GM19455 (cell line): ENCODE results near the gene C17orf58.
"Not testable (repeated sequence)": the region's sequence is repeated elsewhere in the genome, so short reads cannot be mapped to it uniquely, and the experiment has no call there.

Experiments used
- ATAC-seq: cut with Tn5 transposase; IDR thresholded peaks from one replicate; pipeline ENCODE4 v1.9.1; 2021; ENCODE audit not compliant: unreplicated experiment

The C17orf58 gene

DNA sequence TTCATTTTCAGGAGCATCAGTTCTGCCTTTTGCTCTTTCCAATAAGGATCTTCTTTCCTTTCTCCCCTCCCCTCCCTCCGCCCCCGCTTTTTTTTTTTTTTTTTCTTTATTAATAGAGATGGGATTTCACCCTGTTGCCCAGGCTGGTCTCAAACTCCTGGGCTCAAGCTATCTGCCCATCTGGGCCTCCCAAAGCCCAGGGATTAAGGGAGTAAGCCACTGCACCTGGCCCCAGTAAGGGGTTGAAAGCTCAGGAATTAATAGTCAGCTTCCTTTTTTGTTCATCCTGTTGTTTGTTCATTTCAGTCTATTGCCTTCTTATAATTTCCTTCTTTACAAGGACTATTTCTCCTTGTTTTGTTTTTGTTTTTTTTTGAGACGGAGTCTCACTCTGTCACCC lies 7.9 kb upstream of the C17orf58 start:
- ATAC-seq = no peak

DNA sequence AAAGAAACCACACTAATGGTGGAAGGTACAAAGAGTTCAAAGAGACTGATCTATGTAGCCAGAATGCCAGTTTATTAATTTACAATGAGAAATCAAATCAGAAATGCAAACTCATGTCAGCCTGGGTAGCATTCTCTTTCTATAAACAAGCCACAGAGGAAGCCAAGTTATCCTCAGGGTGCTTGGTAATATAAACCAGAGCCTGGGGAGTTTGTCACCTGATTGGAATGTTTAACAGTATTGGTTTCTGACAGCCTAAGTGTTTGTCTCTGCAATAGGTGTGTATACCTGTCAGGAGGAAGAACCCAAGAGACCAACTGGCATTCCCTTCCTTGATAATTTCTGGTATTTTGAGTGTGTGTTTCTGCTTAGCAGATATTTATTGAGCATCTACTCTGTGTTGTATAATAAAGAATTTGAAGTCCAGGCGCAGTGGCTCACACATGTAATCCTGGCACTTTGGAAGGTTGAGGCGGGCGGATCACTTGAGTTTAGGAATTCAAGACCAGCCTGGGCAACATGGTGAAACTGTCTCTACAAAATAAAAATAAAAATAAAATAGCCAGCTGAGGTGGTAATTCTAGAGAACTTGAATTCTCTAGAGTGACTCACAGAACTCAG lies 3.1 kb upstream of the C17orf58 start:
- no peak for ATAC-seq

DNA sequence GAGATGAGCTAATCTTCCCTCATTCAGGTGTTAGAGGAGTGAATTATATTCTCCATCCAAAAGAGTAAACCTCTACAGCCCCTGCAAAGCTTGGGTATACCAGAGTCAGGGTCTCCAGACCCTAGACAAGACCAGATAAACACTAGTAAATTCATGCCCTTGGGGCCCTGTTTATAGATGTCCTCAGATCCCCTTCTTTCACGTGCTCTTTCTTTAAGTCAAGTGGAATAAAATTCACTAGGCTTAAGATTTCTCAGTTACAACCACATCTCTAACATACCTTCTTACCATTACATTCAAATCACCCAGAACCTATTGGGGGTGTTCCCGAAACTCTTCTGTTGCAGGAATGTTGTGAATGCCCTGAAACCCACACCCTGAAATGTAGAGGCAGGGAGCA lies 2.2 kb upstream of the C17orf58 start:
- ATAC-seq = no peak

DNA sequence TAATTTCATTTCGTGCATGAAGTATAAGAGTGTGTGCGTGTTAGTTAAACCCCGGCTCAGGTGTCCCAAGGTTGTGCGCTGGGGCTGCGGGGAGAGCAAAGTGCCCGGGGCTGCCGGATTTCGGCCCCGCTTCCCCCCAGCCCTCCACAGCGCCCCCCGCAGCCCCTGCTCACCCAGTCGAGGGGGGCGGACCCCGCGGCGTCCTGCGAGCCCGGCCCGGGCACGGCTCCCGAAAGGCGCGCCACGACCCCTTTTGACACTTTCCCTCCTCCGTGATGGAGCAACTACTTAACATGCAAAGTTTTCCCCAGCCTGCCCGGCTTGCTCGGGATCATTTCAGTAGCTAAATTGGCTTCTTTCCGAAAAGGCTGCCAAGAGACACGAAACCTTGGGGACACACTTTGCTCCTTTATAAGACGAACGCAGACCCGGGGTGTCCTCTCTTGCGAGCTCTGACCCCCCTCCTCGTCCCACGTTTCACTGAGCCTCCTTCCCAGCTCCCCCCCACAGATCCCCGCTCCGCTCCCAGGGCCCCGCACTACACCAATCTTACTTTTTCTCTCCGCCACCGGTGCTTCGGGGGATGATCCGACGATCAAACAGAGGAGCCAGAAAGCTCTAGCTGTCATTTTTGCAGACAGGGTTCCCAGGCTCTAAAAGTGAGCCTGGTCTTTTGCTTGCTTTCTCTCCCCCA lies 552 bp downstream of the C17orf58 start:
- ATAC-seq = no peak

DNA sequence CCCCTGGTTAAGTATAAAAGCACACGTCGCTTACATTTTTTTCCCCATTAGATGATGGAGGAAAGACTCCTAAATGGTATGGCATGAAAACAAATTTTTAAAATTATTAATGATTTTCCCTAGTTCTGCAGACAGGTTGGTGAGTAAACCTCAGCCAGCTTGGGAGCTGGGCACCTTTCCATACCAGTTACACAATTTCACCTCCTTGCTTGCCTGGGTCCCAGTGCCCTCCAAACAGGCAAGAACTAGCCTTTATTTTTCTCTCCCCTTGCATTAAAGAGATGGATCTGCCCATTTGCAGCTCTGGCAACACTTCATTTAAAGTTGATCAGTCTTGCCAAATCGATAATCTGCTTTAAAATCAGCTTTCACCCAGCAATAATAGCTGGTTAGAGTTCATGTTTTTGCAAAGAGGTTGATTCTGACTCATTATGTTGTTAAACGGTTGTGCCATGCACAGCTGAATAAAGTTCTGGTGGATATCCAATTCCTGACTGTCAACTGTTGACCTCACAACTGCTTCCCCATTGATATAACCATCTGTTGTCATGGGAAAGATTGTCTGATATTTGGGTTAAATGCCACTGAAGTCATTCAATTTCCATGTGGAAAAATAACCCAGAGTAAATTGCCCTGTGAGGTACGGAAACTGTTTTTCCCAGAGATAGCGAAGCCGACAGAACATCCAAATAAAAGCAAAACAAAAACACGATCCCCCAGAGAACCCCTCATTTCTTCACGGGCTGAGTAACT lies 1.3 kb downstream of the C17orf58 start:
- ATAC-seq = no peak

DNA sequence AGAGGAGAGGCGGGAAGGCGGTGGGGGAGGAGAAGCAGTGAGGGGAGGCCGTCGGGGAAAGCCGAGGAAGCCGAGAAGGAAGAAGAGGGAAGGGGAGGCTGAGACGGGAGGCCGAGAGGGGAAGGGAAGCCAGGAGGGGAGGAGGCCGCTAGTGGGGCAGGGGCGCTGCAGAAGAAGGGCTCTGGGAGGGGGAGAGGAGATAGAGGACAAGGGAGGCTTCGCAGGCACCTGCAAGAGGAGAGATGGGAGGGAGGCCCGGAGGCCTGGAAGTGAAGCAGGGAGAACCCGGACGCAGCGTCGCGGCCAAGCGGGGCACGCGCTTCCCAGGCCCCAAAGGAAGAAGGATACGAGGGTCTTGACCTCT lies 2.3 kb downstream of the C17orf58 start:
- ATAC-seq = no peak

DNA sequence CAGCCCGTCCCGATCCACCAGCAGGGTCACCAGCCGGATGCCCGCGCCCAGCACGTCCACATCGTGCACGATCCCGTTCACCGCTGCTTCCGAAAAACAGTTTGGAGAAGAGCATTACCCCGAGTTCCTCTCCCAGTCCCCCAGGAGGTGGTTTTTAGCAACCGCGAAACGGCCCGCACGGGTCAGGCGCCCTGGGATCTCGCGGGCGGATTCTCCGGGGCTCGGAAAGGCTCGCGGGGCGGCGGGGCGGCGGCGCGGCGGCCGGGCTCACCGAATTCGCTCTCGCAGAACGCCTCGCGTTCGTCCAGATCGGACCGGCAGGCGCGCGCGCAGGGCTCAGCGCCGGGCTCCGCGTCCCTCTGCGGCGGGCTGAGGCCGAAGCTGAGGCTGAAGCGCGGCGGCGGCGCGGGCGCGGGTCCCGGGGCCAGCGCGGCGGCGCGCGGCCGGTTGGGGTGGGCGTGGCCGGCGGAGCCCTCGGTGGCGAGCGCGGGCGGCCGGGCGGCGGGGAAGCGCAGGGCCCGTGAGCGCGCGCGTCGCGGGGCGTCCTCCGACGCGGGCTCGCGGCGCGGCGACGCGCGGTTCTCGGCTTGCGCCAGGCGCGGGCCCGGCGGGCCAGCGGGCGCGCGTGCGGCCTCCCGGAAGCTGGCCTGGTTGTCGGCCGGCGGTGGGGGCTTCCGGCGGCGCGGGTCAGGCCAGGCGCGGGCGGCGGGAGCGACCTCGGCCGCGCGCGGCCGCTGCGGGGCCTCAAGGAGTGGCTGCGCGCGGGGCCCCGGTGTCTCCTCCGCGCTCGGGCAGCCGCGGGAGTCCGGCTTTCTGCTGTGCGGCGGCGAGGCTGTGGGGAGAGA lies 2.9 kb downstream of the C17orf58 start:
- ATAC-seq = peak; percentile 79

DNA sequence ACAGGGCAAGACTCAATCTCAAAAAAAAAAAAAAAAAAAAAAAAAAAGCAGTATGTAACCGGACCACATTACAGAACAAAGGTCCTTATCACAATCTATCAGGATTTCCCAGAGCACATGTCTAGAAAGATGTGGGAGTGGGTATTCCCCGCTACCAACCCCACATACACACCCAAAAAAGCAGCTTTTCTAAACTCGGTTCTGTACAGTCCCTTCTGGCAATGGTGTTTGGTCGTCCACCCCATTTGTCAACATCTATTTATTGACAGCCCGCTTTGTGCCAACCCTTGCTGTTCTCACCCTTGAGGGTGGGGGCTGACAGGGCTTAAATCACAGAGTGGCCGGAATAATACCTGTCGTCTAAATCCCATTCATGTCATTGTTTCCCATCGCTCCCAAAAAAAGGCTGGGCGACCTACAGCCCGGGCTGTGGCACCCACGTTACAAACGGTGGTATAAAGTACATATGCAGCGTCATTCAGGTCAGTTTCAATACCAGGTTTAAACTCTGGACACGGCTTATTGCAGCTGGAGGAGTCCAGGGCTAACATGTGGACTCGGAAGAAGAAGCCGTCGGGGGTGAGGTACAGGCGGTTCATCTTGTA lies 3.6 kb downstream of the C17orf58 start:
- no peak for ATAC-seq

DNA sequence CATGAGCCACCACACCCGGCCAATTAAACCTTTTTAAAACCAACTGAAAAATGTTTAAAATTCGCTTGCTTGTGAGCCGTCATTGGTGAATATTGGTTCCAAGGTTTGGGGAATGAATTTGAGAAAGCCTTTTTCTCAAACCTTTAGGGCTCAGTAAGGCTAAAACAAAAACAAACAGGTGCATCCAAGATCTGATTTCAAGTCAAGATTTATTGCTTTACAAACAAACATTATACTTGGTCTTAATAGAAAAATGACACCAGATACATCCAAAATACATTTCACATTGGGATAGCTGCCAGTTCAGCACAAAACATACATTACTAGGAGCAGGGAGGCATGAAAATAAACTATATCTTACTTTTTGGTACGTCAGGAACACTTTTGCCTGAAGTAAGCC lies 5.4 kb downstream of the C17orf58 start:
- ATAC-seq = no peak

DNA sequence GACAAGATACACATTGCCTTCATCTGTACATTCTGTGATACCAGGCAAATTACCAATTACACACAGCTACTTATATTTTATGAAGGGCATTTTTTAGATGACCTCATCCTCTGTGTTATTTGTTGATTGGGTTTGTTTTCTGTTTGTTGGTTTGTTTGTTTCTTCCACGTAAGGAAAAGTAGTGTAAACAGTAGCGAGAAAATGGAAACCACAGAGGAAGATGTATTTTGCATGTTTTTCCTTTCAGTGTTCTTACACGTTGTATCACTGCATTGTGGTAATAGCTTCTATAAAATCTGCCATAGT lies 12.9 kb downstream of the C17orf58 start:
- no peak for ATAC-seq

DNA sequence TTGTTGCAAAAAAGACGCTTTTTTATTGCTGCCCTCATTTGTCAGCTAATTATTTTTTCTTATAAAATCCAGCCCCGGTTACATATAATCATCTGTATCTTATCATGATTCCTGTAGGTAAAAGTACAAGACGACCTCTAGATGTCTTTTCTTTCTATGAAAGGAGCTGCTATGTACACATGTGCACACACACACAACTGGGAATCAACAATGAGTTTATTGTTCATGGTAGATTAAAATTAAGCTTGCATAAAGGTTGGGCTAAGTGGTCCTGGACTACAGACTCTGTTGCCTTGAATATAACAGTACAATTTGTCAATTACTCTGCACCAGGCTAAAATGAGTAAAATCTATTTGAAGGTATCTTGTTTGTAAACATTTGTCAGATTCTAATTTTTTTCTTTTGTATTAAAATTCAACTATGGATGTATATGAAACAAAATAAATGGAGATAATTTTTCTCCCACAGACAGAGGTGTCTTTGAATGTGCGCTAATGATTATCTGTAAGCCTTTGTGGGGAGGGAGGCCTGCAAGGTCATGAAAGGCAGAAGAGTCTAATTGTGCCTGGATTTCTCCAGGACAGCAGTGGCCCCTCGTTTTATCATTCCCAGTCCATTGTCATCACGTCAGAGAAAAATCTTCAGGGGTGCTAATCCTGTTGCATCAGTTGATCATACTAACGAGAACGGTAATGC lies 13.4 kb downstream of the C17orf58 start:
- no peak for ATAC-seq

DNA sequence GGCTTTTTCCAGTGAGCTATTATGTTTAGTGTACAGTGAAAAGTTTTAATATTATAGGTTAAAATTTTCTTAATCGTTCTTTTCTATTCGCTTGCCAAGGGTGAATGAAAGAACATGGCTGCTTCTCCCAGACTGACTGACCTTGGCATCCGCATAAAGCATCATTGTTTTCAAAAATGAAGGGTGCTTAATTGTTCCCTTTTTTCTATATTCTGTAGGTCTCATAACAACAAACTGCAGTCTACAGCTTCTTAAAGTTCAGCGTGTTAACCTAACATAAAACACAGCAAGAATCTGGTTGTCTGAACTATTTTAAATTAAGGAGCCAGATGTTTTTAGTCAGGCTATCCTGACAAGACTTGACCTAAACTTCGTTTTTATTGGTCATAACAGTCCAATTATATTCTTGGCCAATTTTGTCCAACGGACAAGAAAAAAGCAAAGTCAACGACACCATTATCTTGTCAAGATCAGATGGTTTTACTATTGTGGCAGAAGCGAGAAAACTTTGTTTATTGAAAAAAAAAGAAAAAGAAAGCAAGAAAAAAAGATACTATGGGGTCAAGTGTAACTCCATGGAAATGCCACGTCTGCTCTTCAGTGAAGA lies 14.1 kb downstream of the C17orf58 start:
- no peak for ATAC-seq

DNA sequence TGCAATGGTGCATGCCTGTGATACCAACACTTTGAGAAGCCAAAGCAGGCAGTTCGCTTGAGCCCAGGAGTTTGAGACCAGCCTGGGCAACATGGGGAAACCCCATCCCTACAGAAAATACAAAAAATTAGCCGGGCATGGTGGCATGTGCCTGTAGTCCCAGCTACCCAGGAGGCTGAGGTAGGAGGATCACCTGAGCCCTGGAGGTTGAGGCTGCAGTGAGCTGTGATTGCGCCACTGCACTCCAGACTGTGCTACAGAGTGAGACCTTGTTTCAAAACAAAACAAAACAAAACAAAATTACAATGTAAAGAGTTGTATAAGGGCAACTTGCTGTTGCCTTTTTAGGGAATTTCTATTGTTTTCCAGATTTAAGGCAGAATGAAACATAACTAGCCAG lies 15.4 kb downstream of the C17orf58 start:
- not testable (repeated sequence) for ATAC-seq

DNA sequence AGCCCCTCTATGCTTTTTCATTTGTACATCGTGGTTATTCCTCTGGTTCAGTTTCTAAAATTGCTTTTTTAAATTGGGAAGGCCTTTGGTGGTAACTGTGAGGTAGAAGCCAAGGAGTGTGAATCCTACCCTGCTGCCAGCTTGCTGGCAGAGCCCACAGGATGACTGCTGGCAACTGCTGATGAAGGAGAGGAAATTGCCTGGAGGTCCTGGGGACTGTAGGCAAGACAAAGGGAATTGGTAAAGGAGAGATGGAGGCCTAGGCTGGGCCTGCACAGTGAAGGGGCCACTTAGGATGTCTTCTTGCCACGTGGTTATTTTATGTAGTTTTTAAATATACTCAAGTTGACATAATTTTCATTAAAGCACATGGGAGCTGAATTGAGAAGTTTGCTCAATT lies 15.8 kb downstream of the C17orf58 start:
- no peak for ATAC-seq

DNA sequence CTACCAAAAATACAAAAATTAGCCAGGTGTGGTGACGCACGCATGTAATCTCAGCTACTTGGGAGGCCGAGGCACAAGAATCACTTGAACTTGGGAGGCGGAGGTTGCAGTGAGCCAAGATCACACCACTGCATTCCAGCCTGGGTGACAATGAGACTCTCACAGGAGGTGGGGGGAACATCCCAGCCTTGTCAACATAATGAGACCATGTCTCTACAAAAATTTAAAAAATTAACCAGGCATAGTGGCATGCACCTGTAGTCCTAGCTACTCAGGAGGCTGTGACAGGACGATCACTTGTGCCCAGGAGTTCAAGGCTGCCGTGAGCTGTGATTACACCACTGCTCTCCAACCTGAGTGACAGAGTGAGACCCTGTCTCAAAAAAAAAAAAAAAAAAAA lies 20.0 kb downstream of the C17orf58 start:
- ATAC-seq = not testable (repeated sequence)

DNA sequence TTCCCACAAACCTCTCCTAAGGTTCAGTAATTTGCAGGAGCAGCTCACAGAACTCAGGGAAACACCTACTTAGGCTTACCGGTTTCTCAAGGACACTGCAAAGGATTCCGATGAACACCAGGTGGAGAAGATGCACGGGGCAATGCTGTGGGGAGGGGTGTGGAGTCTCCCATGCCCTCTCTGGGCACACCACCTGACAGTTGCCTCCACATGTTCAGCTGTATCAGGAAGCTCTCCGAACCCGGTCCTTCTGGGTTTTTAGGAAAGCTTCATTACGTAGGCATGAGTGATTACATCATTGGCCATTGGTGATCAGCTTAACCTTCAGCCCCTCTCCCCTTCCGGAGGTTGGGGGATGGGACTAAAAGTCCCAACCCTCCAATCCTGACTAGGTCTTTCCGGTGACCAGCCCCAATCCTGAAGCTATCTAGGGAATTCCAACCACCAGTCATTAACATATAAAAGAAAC lies 21.6 kb downstream of the C17orf58 start:
- no peak for ATAC-seq

DNA sequence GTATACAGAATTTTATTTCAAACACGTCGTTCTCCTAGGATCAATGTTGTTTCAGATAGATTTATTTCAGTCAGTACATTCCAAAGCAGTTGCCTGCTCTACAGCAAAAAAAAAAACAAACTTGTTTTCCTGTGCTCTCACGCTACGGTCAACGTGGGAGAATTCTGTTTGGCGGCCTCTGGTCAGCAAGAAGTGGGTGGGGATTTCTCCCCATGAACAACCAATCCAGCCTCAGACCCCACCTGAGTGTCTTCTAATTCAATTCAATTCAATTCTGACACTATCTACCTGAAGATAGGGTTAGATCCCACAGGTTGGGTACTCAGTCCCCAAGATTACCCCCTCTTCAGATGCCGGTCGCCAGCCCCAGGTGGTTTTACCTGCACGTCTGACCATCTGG lies 22.1 kb downstream of the C17orf58 start:
- no peak for ATAC-seq

DNA sequence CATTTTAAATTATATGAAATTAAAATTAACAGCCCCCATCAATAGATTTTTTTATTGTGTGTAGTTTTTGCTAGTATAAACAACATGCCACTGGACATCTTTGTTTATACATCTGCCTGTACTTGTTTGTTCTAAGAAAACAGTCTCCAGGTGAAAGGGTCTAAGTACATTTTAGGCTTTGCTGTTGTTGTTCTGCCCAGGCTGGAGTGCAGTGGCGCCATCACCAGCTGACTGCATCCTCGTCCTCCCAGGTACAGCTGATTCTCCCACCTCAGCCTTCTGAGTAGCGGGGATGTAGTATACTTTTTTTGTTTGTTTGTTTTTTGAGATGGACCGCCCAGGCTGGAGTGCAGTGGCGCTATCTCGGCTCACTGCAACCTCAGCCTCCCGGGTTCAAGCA lies 25.5 kb downstream of the C17orf58 start:
- ATAC-seq = no peak

DNA sequence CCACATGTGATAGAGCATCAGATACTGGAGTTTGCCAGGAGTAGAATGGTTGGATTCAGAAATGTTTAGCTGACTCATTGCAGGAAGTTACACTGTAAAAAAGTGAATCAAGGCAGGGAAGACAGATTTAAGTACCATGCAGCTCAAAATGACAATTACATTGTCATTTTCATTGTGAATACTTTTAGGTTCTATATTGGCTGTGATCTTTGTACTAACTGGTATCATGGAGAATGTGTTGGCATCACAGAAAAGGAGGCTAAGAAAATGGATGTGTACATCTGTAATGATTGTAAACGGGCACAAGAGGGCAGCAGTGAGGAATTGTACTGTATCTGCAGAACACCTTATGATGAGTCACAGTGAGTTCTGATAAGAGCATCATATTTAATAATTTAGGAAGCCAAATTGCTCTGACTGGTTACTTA lies 33.1 kb downstream of the C17orf58 start:
- not testable (repeated sequence) for ATAC-seq

DNA sequence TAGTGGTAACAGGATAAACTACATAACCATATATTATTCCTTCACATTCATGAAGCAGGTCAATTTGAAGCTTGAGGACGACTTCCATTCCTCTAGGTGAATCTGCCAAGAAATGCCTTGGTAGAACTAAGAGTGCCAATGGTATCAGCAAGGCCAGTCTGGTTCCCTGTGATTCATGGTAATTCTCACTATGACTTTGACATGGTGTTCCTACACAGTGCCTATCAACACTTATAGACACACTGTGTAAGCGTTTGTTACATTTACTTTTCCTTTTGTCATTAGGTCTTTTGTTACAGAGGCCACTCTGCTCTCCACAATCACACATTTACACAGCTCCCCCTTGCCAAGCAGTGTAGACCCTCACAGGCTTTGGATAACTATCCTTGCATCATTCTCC lies 34.1 kb downstream of the C17orf58 start:
- not testable (repeated sequence) for ATAC-seq
